Stimulated activated memory B cell treated with anti-CD40 and anti-IgM and Interleukin-4, amounts not matched to agents 10 μg/mL and 1 μg/mL and 100 μg/mL, for 72 hours (primary cell): ENCODE results near the gene C1QL1.

Experiments used
- ATAC-seq: fragments of 150-1000 bp; cut with Tn5 transposase; 2 replicates; pipeline ENCODE4 v1.10.0; 2021
- H3K27ac Mint-ChIP-seq: one replicate; pipeline ENCODE4 v1.8.0; 2022; ENCODE audit warnings: mild to moderate bottlenecking, mixed read lengths
- H3K27me3 Mint-ChIP-seq: one replicate; pipeline ENCODE4 v1.8.0; 2022; ENCODE audit warnings: mixed read lengths
- H3K36me3 Mint-ChIP-seq: one replicate; pipeline ENCODE4 v1.8.0; 2022; ENCODE audit warnings: mixed read lengths
- H3K4me1 Mint-ChIP-seq: one replicate; pipeline ENCODE4 v1.8.0; 2022; ENCODE audit warnings: mixed read lengths
- H3K4me3 Mint-ChIP-seq: one replicate; pipeline ENCODE4 v1.8.0; 2022; ENCODE audit warnings: mild to moderate bottlenecking, moderate library complexity, mixed read lengths
- H3K9me3 Mint-ChIP-seq: one replicate; pipeline ENCODE4 v1.8.0; 2022; ENCODE audit warnings: mixed read lengths

Gene C1QL1

GRCh38 chr17:44919885-44920564 is 48.1 kb downstream of the C1QL1 start:
- Mint-ChIP-seq H3K4me1 (peaks cover 22% of the 10 kb centered on the region), H3K27me3 (peaks cover 71% of the 10 kb centered on the region), H3K4me3 (no peak overlapping the region), H3K27ac (peak overlapping the region; percentile 32), H3K9me3 (no peaks in the 10 kb centered on the region), H3K36me3 (no peaks in the 10 kb centered on the region)
- peak; percentile 90 for ATAC-seq

GRCh38 chr17:44919411-44919810 is 48.7 kb downstream of the C1QL1 start:
- peaks cover 77% of the 10 kb centered on the region for H3K27me3 Mint-ChIP-seq
- H3K4me3 Mint-ChIP-seq = no peak overlapping the region
- H3K4me1 Mint-ChIP-seq = peaks cover 22% of the 10 kb centered on the region

GRCh38 chr17:44918006-44918405 is 50.1 kb downstream of the C1QL1 start:
- Mint-ChIP-seq H3K4me3 (no peak overlapping the region), H3K27me3 (peaks cover 77% of the 10 kb centered on the region), H3K36me3 (no peaks in the 10 kb centered on the region), H3K27ac (no peak overlapping the region), H3K9me3 (no peaks in the 10 kb centered on the region), H3K4me1 (peaks cover 28% of the 10 kb centered on the region)
- no peak for ATAC-seq

More at GRCh38 chr17:44919411-44919810, 48.7 kb downstream of the C1QL1 start:
- Mint-ChIP-seq H3K27ac (peak overlapping the region; percentile 32), H3K9me3 (no peaks in the 10 kb centered on the region), H3K36me3 (no peaks in the 10 kb centered on the region)
- ATAC-seq = no peak

GRCh38 chr17:44917456-44917855 is 50.6 kb downstream of the C1QL1 start:
- Mint-ChIP-seq H3K27me3 (peaks cover 77% of the 10 kb centered on the region), H3K9me3 (no peaks in the 10 kb centered on the region), H3K4me1 (peaks cover 28% of the 10 kb centered on the region), H3K4me3 (no peak overlapping the region), H3K27ac (no peak overlapping the region), H3K36me3 (no peaks in the 10 kb centered on the region)
- ATAC-seq = no peak

- H3K9me3 Mint-ChIP-seq = no peaks in the 10 kb centered on the region
- H3K4me3 Mint-ChIP-seq = no peak overlapping the region
- no peak overlapping the region for H3K27ac Mint-ChIP-seq
- no peaks in the 10 kb centered on the region for H3K36me3 Mint-ChIP-seq
- H3K27me3 Mint-ChIP-seq = peaks cover 77% of the 10 kb centered on the region
- no peak for ATAC-seq
- H3K4me1 Mint-ChIP-seq = peaks cover 28% of the 10 kb centered on the region
Measured at GRCh38 chr17:44916781-44917241, 51.3 kb downstream of the C1QL1 start.

GRCh38 chr17:44915862-44916780 is 52.0 kb downstream of the C1QL1 start:
- no peak overlapping the region for H3K27ac Mint-ChIP-seq
- no peaks in the 10 kb centered on the region for H3K36me3 Mint-ChIP-seq
- H3K4me1 Mint-ChIP-seq = peaks cover 24% of the 10 kb centered on the region
- peaks cover 76% of the 10 kb centered on the region for H3K27me3 Mint-ChIP-seq
- no peaks in the 10 kb centered on the region for H3K9me3 Mint-ChIP-seq
- no peak for ATAC-seq
- no peak overlapping the region for H3K4me3 Mint-ChIP-seq

- Mint-ChIP-seq H3K4me3 (no peak within 1 kb of the TSS), H3K27ac (no peak within 1 kb of the TSS)
Measured at GRCh38 chr17:44915321-44915726, 52.8 kb downstream of the C1QL1 start, which contains the start of gene GFAP. Gene GFAP, minus strand, starts transcription at chr17:44915500. Its CDS starts 14 bp downstream, at chr17:44915486.

GRCh38 chr17:44914698-44915271 is 53.3 kb downstream of the C1QL1 start:
- no peak overlapping the region for H3K27ac Mint-ChIP-seq
- H3K9me3 Mint-ChIP-seq = no peaks in the 10 kb centered on the region
- no peak overlapping the region for H3K4me3 Mint-ChIP-seq
- no peak for ATAC-seq
- peaks cover 75% of the 10 kb centered on the region for H3K27me3 Mint-ChIP-seq
- H3K36me3 Mint-ChIP-seq = no peaks in the 10 kb centered on the region
- peaks cover 18% of the 10 kb centered on the region for H3K4me1 Mint-ChIP-seq

More at GRCh38 chr17:44915321-44915726, 52.8 kb downstream of the C1QL1 start, which contains the start of gene GFAP:
- no peak for ATAC-seq
- Mint-ChIP-seq H3K36me3 (no peaks in the 10 kb centered on the region), H3K27me3 (peaks cover 76% of the 10 kb centered on the region), H3K9me3 (no peaks in the 10 kb centered on the region), H3K4me1 (peaks cover 24% of the 10 kb centered on the region)

- Mint-ChIP-seq H3K27ac (no peak overlapping the region), H3K27me3 (peaks cover 75% of the 10 kb centered on the region), H3K9me3 (no peaks in the 10 kb centered on the region), H3K36me3 (no peaks in the 10 kb centered on the region), H3K4me1 (peaks cover 15% of the 10 kb centered on the region), H3K4me3 (no peak overlapping the region)
- ATAC-seq = no peak
Measured at GRCh38 chr17:44914148-44914547, 54.0 kb downstream of the C1QL1 start.

- ATAC-seq = no peak
- Mint-ChIP-seq H3K27ac (no peak overlapping the region), H3K4me1 (peaks cover 15% of the 10 kb centered on the region), H3K36me3 (no peaks in the 10 kb centered on the region), H3K4me3 (no peak overlapping the region), H3K27me3 (peaks cover 79% of the 10 kb centered on the region), H3K9me3 (no peaks in the 10 kb centered on the region)
Measured at GRCh38 chr17:44913676-44914075, 54.4 kb downstream of the C1QL1 start.

- no peaks in the 10 kb centered on the region for H3K36me3 Mint-ChIP-seq
- no peak overlapping the region for H3K27ac Mint-ChIP-seq
- no peak overlapping the region for H3K4me3 Mint-ChIP-seq
- no peak for ATAC-seq
- H3K9me3 Mint-ChIP-seq = no peaks in the 10 kb centered on the region
- peaks cover 87% of the 10 kb centered on the region for H3K27me3 Mint-ChIP-seq
- peaks cover 15% of the 10 kb centered on the region for H3K4me1 Mint-ChIP-seq
Measured at GRCh38 chr17:44912763-44913544, 55.1 kb downstream of the C1QL1 start.

- peak overlapping the region; percentile 61 for H3K4me3 Mint-ChIP-seq
Measured at GRCh38 chr17:44911133-44912001, 56.7 kb downstream of the C1QL1 start.

GRCh38 chr17:44910231-44911106 is 57.6 kb downstream of the C1QL1 start:
- no peak overlapping the region for H3K4me3 Mint-ChIP-seq
- H3K4me1 Mint-ChIP-seq = peaks cover 15% of the 10 kb centered on the region
- no peak for ATAC-seq
- no peaks in the 10 kb centered on the region for H3K9me3 Mint-ChIP-seq
- peaks cover 78% of the 10 kb centered on the region for H3K27me3 Mint-ChIP-seq
- no peak overlapping the region for H3K27ac Mint-ChIP-seq
- H3K36me3 Mint-ChIP-seq = no peaks in the 10 kb centered on the region

More at GRCh38 chr17:44911133-44912001, 56.7 kb downstream of the C1QL1 start:
- H3K36me3 Mint-ChIP-seq = no peaks in the 10 kb centered on the region
- peak; percentile 65 for ATAC-seq
- peaks cover 78% of the 10 kb centered on the region for H3K27me3 Mint-ChIP-seq
- no peaks in the 10 kb centered on the region for H3K9me3 Mint-ChIP-seq
- peaks cover 15% of the 10 kb centered on the region for H3K4me1 Mint-ChIP-seq
- no peak overlapping the region for H3K27ac Mint-ChIP-seq
